Ovary (tissue), 3 donors: ENCODE measurements around the gene TET2.

Experiments used
- CTCF ChIP-seq, 3 donors: fragments of 450-650 bp in 2 of 3; fragments of 200-600 bp in 1 of 3; IDR thresholded peaks; one replicate each; pipeline versions ENCODE4 v1.5.1 to v1.8.0; 2016 to 2022; ENCODE audit warnings: antibody characterized with exemption in 3 of 3, mild to moderate bottlenecking in 1 of 3
- POLR2A ChIP-seq: fragments of 450-650 bp; IDR thresholded peaks from one replicate; pipeline ENCODE4 v1.6.1; 2017; ENCODE audit warnings: antibody characterized with exemption, mild to moderate bottlenecking, moderate library complexity
- donor health status: DM: no; HTN: no; CAD: no.

- TF ChIP-seq CTCF (IDR thresholded peaks at IDR 0.05) (no peak), POLR2A (no peak)
Measured at GRCh38 chr4:105149771-105150170, 3.1 kb downstream of the TET2 start.
